DMS53 treated with DMSO at 0.1 percent for 48 hours (cell line): Measurements from ENCODE around the gene CSKMT.
A peak's percentile ranks its signal among the peaks of the same experiment; 100 is the strongest.
"Not testable (repeated sequence)": the region's sequence is repeated elsewhere in the genome, so short reads cannot be mapped to it uniquely, and the experiment has no call there.

Experiments used
- DNase-seq: peaks from one replicate; lab custom pipeline; 2025; ENCODE audit not compliant: unreplicated experiment; lab: John Stamatoyannopoulos, UW

Gene CSKMT

GRCh38 chr11:62665075-62665598 is at the start of gene CSKMT, which contains the start of gene C11orf98:
Gene CSKMT (plus strand): TSS chr11:62665312. CDS start chr11:62665880, 568 bp downstream.
Gene C11orf98 (minus strand): TSS chr11:62665210. CDS start chr11:62665169, 41 bp downstream.
- DNase-seq, result peak; percentile 79

- no peak for DNase-seq
These were observed 49.6 kb upstream of the CSKMT start for GRCh38 chr11:62615521-62615920.

GRCh38 chr11:62616957-62617356 is 48.2 kb upstream of the CSKMT start:
- DNase-seq, result not testable (repeated sequence)

- no peak for DNase-seq
These were observed 44.0 kb upstream of the CSKMT start for GRCh38 chr11:62621027-62621566.

- DNase-seq, result peak; percentile 98
These were observed 43.3 kb upstream of the CSKMT start, which contains the start of gene B3GAT3 for GRCh38 chr11:62621567-62622470. Gene B3GAT3 (minus strand): TSS chr11:62621986. CDS start chr11:62621947, 39 bp downstream.

- no peak for DNase-seq
These were observed 42.5 kb upstream of the CSKMT start for GRCh38 chr11:62622476-62623089.

- no peak for DNase-seq
These were observed 37.4 kb upstream of the CSKMT start for GRCh38 chr11:62627713-62628112.

- no peak for DNase-seq
These were observed 32.6 kb upstream of the CSKMT start for GRCh38 chr11:62632492-62632891.

- no peak for DNase-seq
These were observed 20.9 kb upstream of the CSKMT start for GRCh38 chr11:62644220-62644619.

- no peak for DNase-seq
These were observed 19.5 kb upstream of the CSKMT start for GRCh38 chr11:62645671-62645945.

GRCh38 chr11:62645946-62646824 is 18.9 kb upstream of the CSKMT start, which contains the start of gene GANAB:
Gene GANAB (minus strand): TSS chr11:62646613. CDS start chr11:62646599, 14 bp downstream.
- peak; percentile 95 for DNase-seq

GRCh38 chr11:62646825-62647608 is 18.1 kb upstream of the CSKMT start:
- no peak for DNase-seq

- no peak for DNase-seq
These were observed 17.5 kb upstream of the CSKMT start for GRCh38 chr11:62647609-62648005.

- no peak for DNase-seq
These were observed 16.7 kb upstream of the CSKMT start for GRCh38 chr11:62648185-62648966.

- no peak for DNase-seq
These were observed 16.1 kb upstream of the CSKMT start for GRCh38 chr11:62648967-62649364.

- DNase-seq, result no peak
These were observed 15.6 kb upstream of the CSKMT start for GRCh38 chr11:62649486-62649885.

- DNase-seq, result not testable (repeated sequence)
These were observed 14.8 kb upstream of the CSKMT start for GRCh38 chr11:62650283-62650682.

- DNase-seq, result no peak
These were observed 12.7 kb upstream of the CSKMT start for GRCh38 chr11:62652161-62653006.
